BJ (cell line): Measurements from ENCODE around the gene SLC25A45. TPM values are rescaled to one million over a fixed set of nuclear protein-coding genes. Genes with fewer than 3 reads are reported as not detected.

Experiments used
- CTCF ChIA-PET: fragments of 350-600 bp; formaldehyde crosslinking; extraction: SDS; loops from one replicate; lab custom pipeline; 2021; ENCODE audit warnings: antibody characterized with exemption, inconsistent platforms; lab: Yijun Ruan, JAX
- POLR2A ChIA-PET: fragments of 300-600 bp; sonication (Branson Sonifier 250); formaldehyde crosslinking; extraction: SDS; loops from one replicate; lab custom pipeline; 2021; ENCODE audit warnings: antibody characterized with exemption; lab: Charles Lee
- DNase-seq: peaks from one replicate; pipeline ENCODE4 v3.0.0-alpha.2; 2011; ENCODE audit warnings: low read depth
- H3K27me3 ChIP-seq: 2 replicates; pipeline ENCODE4 v1.6.0; 2011; ENCODE audit warnings: low read length; ENCODE audit not compliant: control insufficient read depth, insufficient read depth
- H3K36me3 ChIP-seq: 2 replicates; pipeline ENCODE4 v1.5.1; 2011; ENCODE audit warnings: low read length; ENCODE audit not compliant: control insufficient read depth, insufficient read depth
- H3K4me3 ChIP-seq: 2 replicates; pipeline ENCODE4 v1.5.1; 2011; ENCODE audit warnings: low read depth, mild to moderate bottlenecking, control low read depth, low read length
- polyA plus RNA-seq: library from polyadenylated mRNA; depleted of rRNA; stranded (reverse); fragments of >200 nt; gene quantifications from 2 replicates; pipeline ENCODE4 v1.2.3, GENCODE V29; 2011
- TF ChIP-seq, protein P1 (sequence below): IDR thresholded peaks from 2 replicates; pipeline ENCODE4 v1.5.1; 2011; ENCODE audit warnings: low read depth, mild to moderate bottlenecking, control low read depth, inconsistent platforms, low read length, moderate library complexity; ENCODE audit not compliant: insufficient read depth

The SLC25A45 gene
- polyA plus RNA-seq, 1 experiment: 2.1 TPM

DNA sequence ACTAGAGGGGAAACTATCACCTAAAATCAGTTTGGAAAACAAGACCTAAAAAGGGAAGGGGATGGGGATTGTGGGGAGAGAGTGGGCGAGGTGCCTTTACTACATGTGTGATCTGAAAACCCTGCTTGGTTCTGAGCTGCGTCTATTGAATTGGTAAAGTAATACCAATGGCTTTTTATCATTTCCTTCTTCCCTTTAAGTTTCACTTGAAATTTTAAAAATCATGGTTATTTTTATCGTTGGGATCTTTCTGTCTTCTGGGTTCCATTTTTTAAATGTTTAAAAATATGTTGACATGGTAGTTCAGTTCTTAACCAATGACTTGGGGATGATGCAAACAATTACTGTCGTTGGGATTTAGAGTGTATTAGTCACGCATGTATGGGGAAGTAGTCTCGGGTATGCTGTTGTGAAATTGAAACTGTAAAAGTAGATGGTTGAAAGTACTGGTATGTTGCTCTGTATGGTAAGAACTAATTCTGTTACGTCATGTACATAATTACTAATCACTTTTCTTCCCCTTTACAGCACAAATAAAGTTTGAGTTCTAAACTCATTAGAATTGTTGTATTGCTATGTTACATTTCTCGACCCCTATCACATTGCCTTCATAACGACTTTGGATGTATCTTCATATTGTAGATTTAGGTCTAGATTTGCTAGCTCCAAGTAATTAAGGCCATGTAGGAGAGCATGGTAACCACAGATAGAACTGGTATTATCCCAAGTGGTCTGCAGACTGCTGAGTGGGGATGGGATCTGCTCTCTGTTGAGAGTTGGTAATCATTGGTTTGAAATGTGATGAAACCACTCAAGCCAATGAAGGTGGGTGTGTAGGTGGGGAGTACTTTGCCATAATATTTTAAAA lies 43.8 kb upstream of the SLC25A45 start:
- Histone ChIP-seq H3K27me3 (no peaks in the 10 kb centered on the region), H3K4me3 (peak overlapping the region; percentile 72), H3K36me3 (peaks cover 12% of the 10 kb centered on the region)
- CTCF ChIA-PET: interaction anchor here (0.9 kb wide), 1 partner anchor 79 kb away, joined by 4 read pairs; no protein-coding TSS in a partner anchor
- no peak for DNase-seq
- TF ChIP-seq, protein P1, sequence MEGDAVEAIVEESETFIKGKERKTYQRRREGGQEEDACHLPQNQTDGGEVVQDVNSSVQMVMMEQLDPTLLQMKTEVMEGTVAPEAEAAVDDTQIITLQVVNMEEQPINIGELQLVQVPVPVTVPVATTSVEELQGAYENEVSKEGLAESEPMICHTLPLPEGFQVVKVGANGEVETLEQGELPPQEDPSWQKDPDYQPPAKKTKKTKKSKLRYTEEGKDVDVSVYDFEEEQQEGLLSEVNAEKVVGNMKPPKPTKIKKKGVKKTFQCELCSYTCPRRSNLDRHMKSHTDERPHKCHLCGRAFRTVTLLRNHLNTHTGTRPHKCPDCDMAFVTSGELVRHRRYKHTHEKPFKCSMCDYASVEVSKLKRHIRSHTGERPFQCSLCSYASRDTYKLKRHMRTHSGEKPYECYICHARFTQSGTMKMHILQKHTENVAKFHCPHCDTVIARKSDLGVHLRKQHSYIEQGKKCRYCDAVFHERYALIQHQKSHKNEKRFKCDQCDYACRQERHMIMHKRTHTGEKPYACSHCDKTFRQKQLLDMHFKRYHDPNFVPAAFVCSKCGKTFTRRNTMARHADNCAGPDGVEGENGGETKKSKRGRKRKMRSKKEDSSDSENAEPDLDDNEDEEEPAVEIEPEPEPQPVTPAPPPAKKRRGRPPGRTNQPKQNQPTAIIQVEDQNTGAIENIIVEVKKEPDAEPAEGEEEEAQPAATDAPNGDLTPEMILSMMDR: no peak
- POLR2A ChIA-PET: interaction anchor here (0.5 kb wide), 1 partner anchor 20 kb away, joined by 4 read pairs; no protein-coding TSS in a partner anchor

DNA sequence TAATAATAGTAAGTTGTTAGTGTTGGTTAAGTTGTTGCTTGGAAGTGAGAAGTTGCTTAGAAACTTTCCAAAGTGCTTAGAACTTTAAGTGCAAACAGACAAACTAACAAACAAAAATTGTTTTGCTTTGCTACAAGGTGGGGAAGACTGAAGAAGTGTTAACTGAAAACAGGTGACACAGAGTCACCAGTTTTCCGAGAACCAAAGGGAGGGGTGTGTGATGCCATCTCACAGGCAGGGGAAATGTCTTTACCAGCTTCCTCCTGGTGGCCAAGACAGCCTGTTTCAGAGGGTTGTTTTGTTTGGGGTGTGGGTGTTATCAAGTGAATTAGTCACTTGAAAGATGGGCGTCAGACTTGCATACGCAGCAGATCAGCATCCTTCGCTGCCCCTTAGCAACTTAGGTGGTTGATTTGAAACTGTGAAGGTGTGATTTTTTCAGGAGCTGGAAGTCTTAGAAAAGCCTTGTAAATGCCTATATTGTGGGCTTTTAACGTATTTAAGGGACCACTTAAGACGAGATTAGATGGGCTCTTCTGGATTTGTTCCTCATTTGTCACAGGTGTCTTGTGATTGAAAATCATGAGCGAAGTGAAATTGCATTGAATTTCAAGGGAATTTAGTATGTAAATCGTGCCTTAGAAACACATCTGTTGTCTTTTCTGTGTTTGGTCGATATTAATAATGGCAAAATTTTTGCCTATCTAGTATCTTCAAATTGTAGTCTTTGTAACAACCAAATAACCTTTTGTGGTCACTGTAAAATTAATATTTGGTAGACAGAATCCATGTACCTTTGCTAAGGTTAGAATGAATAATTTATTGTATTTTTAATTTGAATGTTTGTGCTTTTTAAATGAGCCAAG lies 42.9 kb upstream of the SLC25A45 start:
- H3K27me3 ChIP-seq: no peaks in the 10 kb centered on the region
- TF ChIP-seq, protein P1: 0 out of 2 replicates have a peak, but pooled peaks have one; percentile 7
- ChIA-PET CTCF (interaction anchor here (0.6 to 2.5 kb wide), 3 partner anchors 10 to 80 kb away, joined by 3 to 8 read pairs (median 4); no protein-coding TSS in a partner anchor), POLR2A (interaction anchor here (4.0 to 7.4 kb wide), 2 partner anchors 74 to 82 kb away, joined by 50 to 204 read pairs; partner anchors contain the start of gene MALAT1)
- H3K36me3 ChIP-seq: peaks cover 12% of the 10 kb centered on the region
- no peak for DNase-seq
- H3K4me3 ChIP-seq: peak overlapping the region; percentile 72

DNA sequence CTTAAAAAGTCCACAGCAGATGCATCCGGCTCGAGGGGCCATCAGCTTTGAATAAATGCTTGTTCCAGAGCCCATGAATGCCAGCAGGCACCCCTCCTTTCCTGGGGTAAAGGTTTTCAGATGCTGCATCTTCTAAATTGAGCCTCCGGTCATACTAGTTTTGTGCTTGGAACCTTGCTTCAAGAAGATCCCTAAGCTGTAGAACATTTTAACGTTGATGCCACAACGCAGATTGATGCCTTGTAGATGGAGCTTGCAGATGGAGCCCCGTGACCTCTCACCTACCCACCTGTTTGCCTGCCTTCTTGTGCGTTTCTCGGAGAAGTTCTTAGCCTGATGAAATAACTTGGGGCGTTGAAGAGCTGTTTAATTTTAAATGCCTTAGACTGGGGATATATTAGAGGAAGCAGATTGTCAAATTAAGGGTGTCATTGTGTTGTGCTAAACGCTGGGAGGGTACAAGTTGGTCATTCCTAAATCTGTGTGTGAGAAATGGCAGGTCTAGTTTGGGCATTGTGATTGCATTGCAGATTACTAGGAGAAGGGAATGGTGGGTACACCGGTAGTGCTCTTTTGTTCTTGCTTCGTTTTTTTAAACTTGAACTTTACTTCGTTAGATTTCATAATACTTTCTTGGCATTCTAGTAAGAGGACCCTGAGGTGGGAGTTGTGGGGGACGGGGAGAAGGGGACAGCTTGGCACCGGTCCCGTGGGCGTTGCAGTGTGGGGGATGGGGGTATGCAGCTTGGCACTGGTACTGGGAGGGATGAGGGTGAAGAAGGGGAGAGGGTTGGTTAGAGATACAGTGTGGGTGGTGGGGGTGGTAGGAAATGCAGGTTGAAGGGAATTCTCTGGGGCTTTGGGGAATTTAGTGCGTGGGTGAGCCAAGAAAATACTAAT lies 42.0 kb upstream of the SLC25A45 start:
- Histone ChIP-seq H3K36me3 (peaks cover 12% of the 10 kb centered on the region), H3K4me3 (peak overlapping the region; percentile 72), H3K27me3 (no peaks in the 10 kb centered on the region)
- DNase-seq: no peak
- TF ChIP-seq, protein P1: no peak
- CTCF ChIA-PET: interaction anchor here (0.9 to 2.5 kb wide), 3 partner anchors 10 to 86 kb away, joined by 3 to 8 read pairs (median 3); no protein-coding TSS in a partner anchor
- POLR2A ChIA-PET: interaction anchor here (0.6 to 7.4 kb wide), 8 partner anchors 44 to 93 kb away, joined by 3 to 204 read pairs (median 16); partner anchors contain the start of gene MALAT1

DNA sequence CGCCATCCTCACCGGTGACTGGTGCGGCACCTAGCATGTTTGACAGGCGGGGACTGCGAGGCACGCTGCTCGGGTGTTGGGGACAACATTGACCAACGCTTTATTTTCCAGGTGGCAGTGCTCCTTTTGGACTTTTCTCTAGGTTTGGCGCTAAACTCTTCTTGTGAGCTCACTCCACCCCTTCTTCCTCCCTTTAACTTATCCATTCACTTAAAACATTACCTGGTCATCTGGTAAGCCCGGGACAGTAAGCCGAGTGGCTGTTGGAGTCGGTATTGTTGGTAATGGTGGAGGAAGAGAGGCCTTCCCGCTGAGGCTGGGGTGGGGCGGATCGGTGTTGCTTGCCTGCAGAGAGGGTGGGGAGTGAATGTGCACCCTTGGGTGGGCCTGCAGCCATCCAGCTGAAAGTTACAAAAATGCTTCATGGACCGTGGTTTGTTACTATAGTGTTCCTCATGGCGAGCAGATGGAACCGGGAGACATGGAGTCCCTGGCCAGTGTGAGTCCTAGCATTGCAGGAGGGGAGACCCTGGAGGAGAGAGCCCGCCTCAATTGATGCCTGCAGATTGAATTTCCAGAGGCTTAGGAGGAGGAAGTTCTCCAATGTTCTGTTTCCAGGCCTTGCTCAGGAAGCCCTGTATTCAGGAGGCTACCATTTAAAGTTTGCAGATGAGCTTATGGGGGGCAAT lies 41.2 kb upstream of the SLC25A45 start:
- peaks cover 12% of the 10 kb centered on the region for H3K36me3 ChIP-seq
- peak overlapping the region; percentile 72 for H3K4me3 ChIP-seq
- no peak for DNase-seq
- no peaks in the 10 kb centered on the region for H3K27me3 ChIP-seq
- CTCF ChIA-PET: interaction anchor here (0.9 to 2.5 kb wide), 3 partner anchors 9 to 87 kb away, joined by 3 to 8 read pairs (median 3); no protein-coding TSS in a partner anchor
- TF ChIP-seq, protein P1: no peak
- POLR2A ChIA-PET: interaction anchor here (0.6 to 7.4 kb wide), 14 partner anchors 9 to 134 kb away, joined by 3 to 204 read pairs (median 6); partner anchors contain the start of gene MALAT1
